ENCODE results near the gene WTIP. TPM values are rescaled to one million over a fixed set of nuclear protein-coding genes. Genes with fewer than 3 reads are reported as not detected.
A peak's percentile ranks its signal among the peaks of the same experiment; 100 is the strongest.

WTIP gene
- 127 TPM for total RNA-seq

- intact Hi-C loops (cut with DNase I): loop anchor here (1.0 to 10.0 kb wide), 6 partner anchors 20 to 306 kb away; partner anchors contain the start of genes GARRE1, LSM14A and UBA2
- H3K4me1 ChIP-seq: peaks cover 6 to 21% of the 10 kb centered on the region in 2 donors
- peak within 1 kb of the TSS; percentile 88 to 98 for H3K4me3 ChIP-seq
- H3K9me3 ChIP-seq: no peaks in the 10 kb centered on the region
- DNase-seq (ENCODE audit: low spot score in 2 of 2): peak in 1 of 2 donors; percentile 88
- no peak for TF ChIP-seq CTCF (IDR thresholded peaks at IDR 0.05)
- peak within 1 kb of the TSS; percentile 86 to 95 for H3K27ac ChIP-seq
- H3K27me3 ChIP-seq: no peaks in the 10 kb centered on the region
- no peaks in the 10 kb centered on the region for H3K36me3 ChIP-seq
These were observed at the start of gene WTIP for GRCh38 chr19:34480971-34481841. WTIP (plus strand) TSS chr19:34481758; CDS start chr19:34481975, 217 bp downstream.

GRCh38 chr19:34432797-34433196 is 48.8 kb upstream of the WTIP start:
- DNase-seq (ENCODE audit: low spot score in 2 of 2): peak; percentile 38 to 85
- peaks cover 8 to 74% of the 10 kb centered on the region in 2 donors for H3K4me1 ChIP-seq
- intact Hi-C loops (cut with DNase I): no loop called here
- TF ChIP-seq CTCF (IDR thresholded peaks at IDR 0.05): no peak
- H3K4me3 ChIP-seq: peak overlapping the region; percentile 22 to 35
- H3K27ac ChIP-seq: peak overlapping the region; percentile 93 to 99
- H3K27me3 ChIP-seq: no peaks in the 10 kb centered on the region
- H3K9me3 ChIP-seq: no peaks in the 10 kb centered on the region
- peaks cover 6 to 32% of the 10 kb centered on the region in 2 donors for H3K36me3 ChIP-seq

GRCh38 chr19:34436716-34437115 is 44.8 kb upstream of the WTIP start:
- Histone ChIP-seq H3K36me3 (peaks cover 34 to 65% of the 10 kb centered on the region in 2 donors), H3K27ac (peak overlapping the region; percentile 61 to 67), H3K4me1 (peaks cover 4 to 63% of the 10 kb centered on the region in 2 donors)

GRCh38 chr19:34448191-34448590 is 33.4 kb upstream of the WTIP start:
- no peak for TF ChIP-seq CTCF (IDR thresholded peaks at IDR 0.05)
- Histone ChIP-seq H3K27ac (peak overlapping the region; percentile 1 to 18), H3K9me3 (no peaks in the 10 kb centered on the region), H3K4me3 (no peak overlapping the region), H3K4me1 (peaks cover 0 to 9% of the 10 kb centered on the region in 2 donors), H3K36me3 (peaks cover 67 to 74% of the 10 kb centered on the region in 2 donors), H3K27me3 (no peaks in the 10 kb centered on the region)
- no peak for DNase-seq (ENCODE audit: low spot score in 2 of 2)
- intact Hi-C loops (cut with DNase I): loop anchor here (5.0 kb wide), 1 partner anchor 34 kb away; the partner anchor contains the start of gene WTIP

More at GRCh38 chr19:34436716-34437115, 44.8 kb upstream of the WTIP start:
- H3K27me3 ChIP-seq: no peaks in the 10 kb centered on the region
- intact Hi-C loops (cut with DNase I): no loop called here
- no peak overlapping the region for H3K4me3 ChIP-seq
- TF ChIP-seq CTCF (IDR thresholded peaks at IDR 0.05): no peak
- H3K9me3 ChIP-seq: no peaks in the 10 kb centered on the region
- DNase-seq (ENCODE audit: low spot score in 2 of 2): no peak

- no peak for TF ChIP-seq CTCF (IDR thresholded peaks at IDR 0.05)
- peak overlapping the region; percentile 42 to 74 for H3K27ac ChIP-seq
- H3K4me3 ChIP-seq: no peak overlapping the region
- H3K9me3 ChIP-seq: no peaks in the 10 kb centered on the region
- peaks cover 3 to 34% of the 10 kb centered on the region in 2 donors for H3K4me1 ChIP-seq
- H3K36me3 ChIP-seq: peaks cover 53 to 63% of the 10 kb centered on the region in 2 donors
- no peak for DNase-seq (ENCODE audit: low spot score in 2 of 2)
- no peaks in the 10 kb centered on the region for H3K27me3 ChIP-seq
- intact Hi-C loops (cut with DNase I): no loop called here
These were observed 28.8 kb upstream of the WTIP start for GRCh38 chr19:34452723-34453122.
